ENCODE results near the gene COPZ2.
"Not testable (repeated sequence)": the region's sequence is repeated elsewhere in the genome, so short reads cannot be mapped to it uniquely, and the experiment has no call there.

Gene COPZ2

DNA sequence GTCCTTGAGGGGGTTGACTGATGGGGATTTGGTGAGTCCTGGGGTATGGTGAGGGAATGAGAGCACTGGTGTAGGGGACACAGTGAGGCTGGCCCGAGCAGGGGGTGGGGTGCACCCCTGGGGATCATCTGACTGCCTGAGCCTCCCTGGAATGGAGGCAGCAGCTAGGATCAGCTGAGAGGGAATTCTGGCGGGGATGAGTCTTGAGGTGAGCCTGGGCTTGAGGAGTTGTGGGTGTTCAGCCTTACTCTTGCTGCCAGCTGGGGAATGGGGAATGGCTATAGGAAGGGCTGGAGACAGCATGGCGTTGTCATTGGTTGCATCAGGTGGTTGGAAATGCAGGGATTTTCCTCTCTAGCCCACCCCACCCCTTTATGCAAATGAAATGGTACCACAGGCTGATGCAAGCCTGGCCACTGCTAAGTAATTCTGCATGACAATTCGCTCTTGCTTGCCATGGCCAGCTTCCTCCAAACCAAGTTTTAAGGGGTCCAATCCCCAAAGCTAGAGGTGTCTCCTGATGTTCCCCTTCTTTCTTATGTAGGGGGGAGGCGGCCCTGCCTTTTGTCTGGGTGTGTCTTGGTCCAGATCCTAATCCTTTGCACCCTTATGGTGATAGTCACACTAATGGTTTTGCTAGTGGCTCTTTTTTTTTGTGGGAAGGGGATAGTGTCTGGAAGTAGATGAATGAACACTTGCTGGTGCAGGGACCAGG, 18.1 kb upstream of the COPZ2 start:
- DNase-seq: no peak

- peak; percentile 99 for DNase-seq
Observed at GRCh38 chr17:48054238-48055185, 16.9 kb upstream of the COPZ2 start.

DNA sequence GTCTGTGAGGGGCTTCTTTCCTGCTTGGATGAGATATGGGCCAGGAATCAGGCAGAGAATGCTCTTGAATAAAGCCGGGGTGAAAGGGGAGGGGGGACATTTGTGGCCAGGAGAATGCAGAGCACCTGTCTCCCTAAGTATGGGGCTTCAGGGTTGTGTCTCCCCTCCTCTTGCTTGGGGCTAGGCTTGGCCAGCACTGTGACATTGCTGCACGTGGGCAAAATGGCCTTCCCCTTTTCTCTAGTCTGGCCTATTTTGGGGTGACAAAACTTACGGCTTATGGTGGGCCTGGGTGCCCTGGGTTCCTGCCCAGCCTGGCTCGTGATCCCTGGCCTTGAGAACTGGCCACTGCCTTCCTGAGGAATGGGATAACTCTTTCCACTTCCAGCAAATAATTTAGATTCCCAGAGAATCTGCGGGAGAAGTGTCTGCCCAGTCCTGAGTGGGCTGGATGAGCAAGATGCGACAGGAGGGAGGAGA, 16.2 kb upstream of the COPZ2 start:
- no peak for DNase-seq

- peak; percentile 97 for DNase-seq
Observed at GRCh38 chr17:48052956-48053757, 15.6 kb upstream of the COPZ2 start.

DNA sequence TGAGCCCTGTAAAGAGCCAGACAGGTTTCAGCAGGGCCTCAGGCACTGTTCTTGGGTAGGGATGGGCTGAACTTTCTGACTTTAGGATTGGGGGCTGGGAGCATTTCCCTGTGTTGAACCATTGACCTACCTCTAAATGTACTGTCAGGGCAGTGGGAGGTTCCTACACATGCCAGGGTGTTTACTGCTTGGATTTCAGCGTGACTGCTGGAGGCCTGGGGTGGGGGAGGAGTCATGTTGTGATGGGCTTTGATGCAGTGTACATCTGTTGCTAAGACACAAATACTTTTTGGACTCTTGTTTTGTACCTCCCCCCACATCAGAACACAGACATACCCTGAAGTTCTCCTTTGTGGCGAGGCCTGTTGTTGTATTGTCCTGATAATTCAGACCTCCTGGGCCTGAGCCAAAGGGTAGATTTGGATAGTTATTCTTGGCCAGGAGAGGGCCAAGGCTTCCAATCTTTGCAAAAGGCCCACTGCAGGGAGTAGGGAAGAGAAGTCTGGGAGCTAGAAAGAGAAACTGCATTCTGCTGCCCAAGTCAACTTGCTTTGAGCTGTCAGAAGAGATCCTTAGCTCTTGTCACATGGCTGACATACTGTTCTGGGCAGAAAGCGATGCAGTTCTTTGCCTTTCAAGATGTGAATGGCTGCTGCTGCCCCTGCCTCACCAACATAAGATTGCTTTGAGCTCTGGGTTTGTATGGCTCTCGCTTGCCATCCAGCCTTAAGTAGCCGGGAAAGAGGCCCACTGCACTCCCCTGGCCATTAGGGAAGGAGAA, 14.3 kb upstream of the COPZ2 start:
- DNase-seq: no peak

DNA sequence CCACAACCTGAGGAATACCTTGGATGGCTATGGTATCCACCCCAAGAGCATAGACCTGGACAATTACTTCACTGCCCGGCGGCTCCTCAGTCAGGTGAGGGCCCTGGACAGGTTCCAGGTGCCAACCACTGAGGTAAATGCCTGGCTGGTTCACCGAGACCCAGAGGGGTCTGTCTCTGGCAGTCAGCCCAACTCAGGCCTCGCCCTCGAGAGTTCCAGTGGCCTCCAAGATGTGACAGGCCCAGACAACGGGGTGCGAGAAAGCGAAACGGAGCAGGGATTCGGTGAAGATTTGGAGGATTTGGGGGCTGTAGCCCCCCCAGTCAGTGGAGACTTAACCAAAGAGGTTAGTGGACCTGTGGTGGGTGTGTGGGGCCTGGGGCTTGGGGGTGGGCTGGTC, 13.7 kb upstream of the COPZ2 start:
- DNase-seq: no peak

GRCh38 chr17:48048384-48049126, 11.0 kb upstream of the COPZ2 start:
- peak; percentile 98 for DNase-seq

DNA sequence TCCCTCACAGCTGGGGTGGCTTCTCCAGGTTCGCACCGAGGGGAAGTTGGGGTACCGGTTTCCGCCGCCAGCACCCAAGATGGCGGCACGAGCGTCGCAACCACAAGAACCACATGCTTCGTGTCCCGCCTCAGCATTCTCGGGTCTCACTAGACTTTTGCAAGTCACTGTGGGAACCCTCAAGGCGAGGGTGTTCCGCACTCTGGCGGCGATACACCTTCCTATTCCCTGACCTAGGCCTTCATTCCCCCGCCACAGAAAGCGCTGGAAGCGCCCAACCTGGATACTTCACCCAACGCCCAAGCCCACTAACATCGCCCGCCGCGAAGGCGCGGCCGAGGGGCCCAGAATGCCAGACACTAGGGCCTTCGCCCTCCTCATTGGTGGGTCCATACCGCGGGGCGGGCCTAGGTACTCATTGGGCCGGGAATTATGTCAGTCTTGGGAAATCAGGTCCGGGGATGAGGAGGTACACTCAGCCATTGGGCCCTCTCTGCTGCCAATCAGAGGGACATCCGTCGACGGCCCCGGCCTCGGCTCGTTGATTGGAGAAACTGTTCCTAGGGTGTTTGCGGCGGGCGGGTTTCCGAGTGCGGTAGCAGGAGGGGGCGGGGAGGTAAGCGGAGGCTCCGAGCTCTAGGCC, 10.3 kb upstream of the COPZ2 start, which contains the start of gene NFE2L1:
NFE2L1 (plus strand) TSS at position 619 of the 643 bp plus-strand sequence. CDS start 2,760 bp downstream, outside the sequence.
- peak; percentile 100 for DNase-seq

DNA sequence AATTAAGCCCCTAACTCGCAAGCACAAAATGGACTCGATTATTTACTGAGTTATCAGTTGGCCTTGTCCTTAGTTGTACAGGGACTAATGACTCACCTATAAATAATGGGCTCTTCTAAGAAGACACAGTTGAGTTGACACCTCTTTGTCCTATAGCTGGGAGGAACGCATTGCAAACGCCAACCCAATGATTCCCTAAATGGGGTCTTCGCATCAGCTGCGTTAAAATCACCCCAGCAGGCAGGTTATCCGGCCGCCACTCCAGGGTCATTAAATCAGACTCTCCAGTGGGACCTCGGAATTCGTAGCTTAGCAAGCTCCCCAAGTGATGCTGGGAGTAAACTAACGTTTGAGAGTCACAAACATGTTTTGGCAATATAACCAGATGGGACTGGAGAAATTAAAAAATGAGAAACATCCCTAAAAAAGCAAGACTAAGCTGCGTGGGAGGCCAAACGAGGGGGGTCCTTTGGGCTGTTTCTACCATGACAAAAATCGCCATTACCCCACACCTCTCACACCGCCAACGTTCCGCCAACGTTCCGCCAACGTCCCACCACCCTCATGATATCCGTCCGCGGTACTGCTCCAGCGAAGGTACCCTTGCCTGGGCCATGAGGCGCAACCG, 9.6 kb upstream of the COPZ2 start:
- DNase-seq: no peak

- DNase-seq: no peak
Observed at GRCh38 chr17:48046296-48046695, 8.7 kb upstream of the COPZ2 start.

GRCh38 chr17:48045316-48046001, 7.9 kb upstream of the COPZ2 start:
- DNase-seq: no peak

DNA sequence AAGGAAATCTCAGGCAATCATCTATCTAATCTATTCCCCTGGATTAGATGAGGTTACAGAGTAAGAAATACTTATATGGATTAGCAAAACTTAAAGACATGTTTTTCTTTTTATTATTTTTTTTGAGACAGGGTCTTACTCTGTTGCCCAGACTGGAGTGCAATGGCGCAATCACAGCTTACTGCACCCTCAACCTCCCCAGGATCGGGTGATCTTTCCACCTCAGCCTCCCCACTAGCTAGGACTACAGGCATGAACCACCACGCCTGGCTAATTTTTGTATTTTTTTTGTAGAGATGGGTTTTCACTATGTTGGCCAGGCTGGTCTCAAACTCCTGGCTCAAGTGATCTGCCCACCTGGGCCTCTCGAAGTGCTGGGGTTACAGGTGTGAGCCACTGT, 7.3 kb upstream of the COPZ2 start:
- DNase-seq: no peak

DNA sequence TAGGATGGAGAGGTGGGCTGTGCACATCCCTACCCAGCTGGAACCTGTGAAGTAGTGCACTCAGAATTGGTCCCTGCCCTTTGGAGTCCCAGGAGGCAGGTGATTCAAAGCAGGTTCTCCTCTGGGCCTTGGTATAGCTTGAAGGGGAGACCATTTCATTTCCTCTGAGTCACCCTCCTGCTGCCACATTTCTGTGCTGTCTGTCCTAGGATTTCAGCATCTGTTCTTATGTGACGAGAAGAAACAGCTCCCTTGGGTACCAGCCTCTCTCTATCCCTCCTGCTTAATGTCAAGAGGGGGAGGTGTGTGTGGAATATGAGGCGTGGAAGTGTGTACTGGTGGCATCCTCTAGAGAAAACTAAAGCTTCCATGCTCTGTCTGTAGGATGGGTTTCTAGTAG, 5.6 kb upstream of the COPZ2 start:
- no peak for DNase-seq

GRCh38 chr17:48038687-48039086, 1.1 kb upstream of the COPZ2 start:
- no peak for DNase-seq

DNA sequence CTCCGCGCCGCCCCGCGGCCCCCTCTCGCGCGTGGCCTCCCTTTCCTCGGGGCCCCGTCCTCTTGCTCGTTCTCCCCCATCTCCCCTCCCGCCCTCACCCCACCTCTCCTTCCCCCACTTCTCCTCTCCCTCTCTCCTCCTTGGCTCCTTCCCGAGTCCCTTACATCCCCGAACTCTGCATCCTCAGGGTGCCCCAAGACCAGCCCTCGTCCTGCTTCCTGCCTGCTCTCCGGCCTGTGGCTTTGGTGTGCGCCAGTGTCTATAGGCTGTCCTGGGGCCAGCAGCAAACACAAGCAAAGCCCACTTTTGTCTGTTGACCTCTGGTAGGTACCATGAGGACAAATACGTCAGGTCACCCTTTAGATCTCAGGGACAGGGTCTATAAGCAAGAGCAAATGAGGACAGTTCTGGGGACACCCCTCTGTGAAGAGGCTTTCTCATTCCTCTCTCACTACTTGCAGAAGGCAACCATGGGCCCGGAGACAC, 284 bp upstream of the COPZ2 start:
- DNase-seq: no peak

GRCh38 chr17:48036693-48037035, 933 bp downstream of the COPZ2 start:
- DNase-seq: no peak

DNA sequence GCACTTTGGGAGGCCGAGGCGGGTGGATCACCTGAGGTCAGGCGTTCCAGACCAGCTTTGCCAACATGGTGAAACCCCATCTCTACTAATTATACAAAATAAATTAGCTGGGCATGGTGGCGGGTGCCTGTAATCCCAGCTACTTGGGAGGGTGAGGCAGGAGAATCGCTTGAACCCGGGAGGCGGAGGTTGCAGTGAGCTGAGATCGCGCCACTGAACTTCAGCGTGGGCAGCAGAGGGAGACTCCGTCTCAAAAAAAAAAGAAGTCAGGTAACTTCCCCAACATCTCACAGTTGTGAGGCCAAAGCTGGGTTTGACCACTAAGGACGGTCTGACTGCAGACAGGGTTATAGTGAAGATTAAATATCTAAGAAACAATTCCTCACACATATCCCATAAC, 2.9 kb downstream of the COPZ2 start:
- DNase-seq: not testable (repeated sequence)

DNA sequence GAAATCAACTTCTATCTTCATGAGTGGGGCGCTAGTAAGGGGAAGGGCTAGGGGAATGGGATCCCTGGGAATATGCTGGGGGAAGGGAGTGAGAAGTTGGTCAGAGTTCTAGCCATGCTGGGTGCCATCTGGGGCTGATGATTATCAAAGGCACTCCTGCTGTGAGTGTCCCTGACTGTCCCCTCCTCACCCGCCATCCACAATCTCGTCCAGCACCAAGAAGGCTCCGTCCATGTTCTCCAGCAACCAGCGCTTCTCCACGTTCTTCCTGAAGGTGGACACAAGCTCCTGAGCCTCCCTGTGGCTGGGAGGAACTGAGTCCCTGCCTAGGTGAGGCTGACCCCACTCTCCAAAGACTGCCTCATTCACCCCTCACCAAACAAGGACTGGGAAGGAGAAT, 5.6 kb downstream of the COPZ2 start:
- DNase-seq: no peak

DNA sequence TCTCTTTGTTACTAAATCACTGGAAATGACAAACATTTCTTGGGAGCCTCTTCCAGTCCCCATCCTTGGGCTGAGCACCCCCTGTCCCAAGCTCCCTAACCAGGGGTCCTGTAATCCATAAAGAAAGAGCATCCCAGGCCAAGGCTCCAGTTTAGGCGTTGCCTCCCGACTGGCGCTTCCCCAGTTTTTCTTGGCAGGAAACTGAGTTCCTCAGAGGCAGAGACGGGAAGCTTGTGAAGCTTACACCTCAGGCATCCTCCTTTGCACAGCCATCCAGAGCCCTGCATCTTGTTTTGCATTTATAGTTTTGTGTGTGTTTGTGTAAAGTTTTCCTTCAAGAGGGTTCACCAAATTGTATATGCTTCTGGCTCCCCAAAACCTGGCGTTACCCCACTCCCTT, 7.1 kb downstream of the COPZ2 start:
- DNase-seq: no peak

- DNase-seq: no peak
Observed at GRCh38 chr17:48028736-48029135, 8.9 kb downstream of the COPZ2 start.
